Esophagus muscularis mucosa (tissue), 4 donors: ENCODE measurements around the gene CPEB1.

Experiments
- EP300 ChIP-seq: sonication (generic); formaldehyde crosslinking; IDR thresholded peaks from one replicate; pipeline ENCODE4 v1.6.1; 2017; ENCODE audit warnings: antibody characterized with exemption
- POLR2A ChIP-seq: fragments of 450-650 bp; IDR thresholded peaks from one replicate; pipeline ENCODE4 v1.6.1; 2017; ENCODE audit warnings: antibody characterized with exemption, moderate library complexity, mild to moderate bottlenecking, low read depth
- TF ChIP-seq, protein P1 (sequence below), 3 experiments: fragments of 200-600 bp in 2 of 3; fragments of 450-650 bp in 1 of 3; sonication (generic) in 2 of 3; IDR thresholded peaks; one replicate each; pipeline ENCODE4 v1.5.1; 2017 to 2019; ENCODE audit warnings: antibody characterized with exemption in 3 of 3, mild to moderate bottlenecking in 2 of 3, moderate library complexity in 1 of 3

DNA sequence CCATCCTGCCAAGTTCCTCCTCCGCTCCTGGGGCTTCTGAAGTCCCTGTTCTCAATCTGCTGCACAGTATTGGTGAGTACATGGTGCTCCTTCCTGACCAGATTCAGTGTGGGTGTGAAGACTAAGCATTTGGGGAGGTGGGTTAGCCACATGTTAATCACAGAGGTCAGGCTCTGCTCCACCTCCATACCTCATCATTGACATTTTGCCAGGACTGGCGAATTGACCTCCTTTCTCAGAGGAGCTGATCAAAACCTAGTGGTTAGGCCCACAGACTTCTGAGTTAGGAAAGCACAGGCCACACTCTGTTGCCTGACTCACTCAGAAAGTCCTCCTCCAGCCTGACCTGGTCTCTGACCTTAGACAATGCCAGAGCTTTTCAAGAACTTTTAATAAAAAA is 98.5 kb downstream of the CPEB1 start:
- TF ChIP-seq, protein P1, sequence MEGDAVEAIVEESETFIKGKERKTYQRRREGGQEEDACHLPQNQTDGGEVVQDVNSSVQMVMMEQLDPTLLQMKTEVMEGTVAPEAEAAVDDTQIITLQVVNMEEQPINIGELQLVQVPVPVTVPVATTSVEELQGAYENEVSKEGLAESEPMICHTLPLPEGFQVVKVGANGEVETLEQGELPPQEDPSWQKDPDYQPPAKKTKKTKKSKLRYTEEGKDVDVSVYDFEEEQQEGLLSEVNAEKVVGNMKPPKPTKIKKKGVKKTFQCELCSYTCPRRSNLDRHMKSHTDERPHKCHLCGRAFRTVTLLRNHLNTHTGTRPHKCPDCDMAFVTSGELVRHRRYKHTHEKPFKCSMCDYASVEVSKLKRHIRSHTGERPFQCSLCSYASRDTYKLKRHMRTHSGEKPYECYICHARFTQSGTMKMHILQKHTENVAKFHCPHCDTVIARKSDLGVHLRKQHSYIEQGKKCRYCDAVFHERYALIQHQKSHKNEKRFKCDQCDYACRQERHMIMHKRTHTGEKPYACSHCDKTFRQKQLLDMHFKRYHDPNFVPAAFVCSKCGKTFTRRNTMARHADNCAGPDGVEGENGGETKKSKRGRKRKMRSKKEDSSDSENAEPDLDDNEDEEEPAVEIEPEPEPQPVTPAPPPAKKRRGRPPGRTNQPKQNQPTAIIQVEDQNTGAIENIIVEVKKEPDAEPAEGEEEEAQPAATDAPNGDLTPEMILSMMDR (IDR thresholded peaks at IDR 0.05) = no peak
- TF ChIP-seq POLR2A (no peak), EP300 (no peak)
